H1 (cell line): ENCODE measurements around the gene LAMC3. TPM values are rescaled to one million over a fixed set of nuclear protein-coding genes. Genes with fewer than 3 reads are reported as not detected.

Experiments used
- ASH2L ChIP-seq: fragments of 200-600, 300-600 bp; sonication (generic); IDR thresholded peaks from one replicate; pipeline ENCODE4 v1.7.1; 2017; ENCODE audit warnings: low read length
- CBX8 ChIP-seq: fragments of 300-800, 300-1000 bp; sonication (generic); IDR thresholded peaks from 2 replicates; pipeline ENCODE4 v1.7.1; 2016; ENCODE audit warnings: low read depth, low read length, borderline replicate concordance
- CEBPB ChIP-seq: IDR thresholded peaks from 2 replicates; pipeline ENCODE4 v1.6.1; 2012; ENCODE audit warnings: low read depth, low read length
- EP300 ChIP-seq, 2 experiments: IDR thresholded peaks; 1 replicate in 1 of 2; 2 replicates in 1 of 2; pipeline ENCODE4 v1.6.1; 2011 to 2012; ENCODE audit warnings: low read depth in 2 of 2, low read length in 2 of 2, mild to moderate bottlenecking in 2 of 2, borderline replicate concordance in 1 of 2, inconsistent platforms in 1 of 2, moderate library complexity in 1 of 2
- PHF8 ChIP-seq: fragments of 200-600 bp; sonication (generic); conservative IDR thresholded peaks from 2 replicates; pipeline ENCODE4 v1.7.1; 2012; ENCODE audit warnings: low read depth, mild to moderate bottlenecking, inconsistent platforms, low read length, moderate library complexity
- ZNF274 ChIP-seq: IDR thresholded peaks from 2 replicates; pipeline ENCODE4 v1.7.0; 2012; ENCODE audit warnings: low read length, borderline replicate concordance; ENCODE audit errors: extremely low read depth
- polyA plus RNA-seq, 7 experiments: library from polyadenylated mRNA; depleted of rRNA in 3 of 7; stranded (reverse) in 5 of 7; unstranded in 2 of 7; fragments of >200 nt in 5 of 7; fragments of 200-250 nt in 2 of 7; gene quantifications; 1 replicate in 5 of 7; 2 replicates in 1 of 7; 4 replicates in 1 of 7; pipeline versions ENCODE4 v1.2.1 to v1.2.3, GENCODE V29; 2011 to 2013; ENCODE audit warnings: missing spikeins in 2 of 7, mixed read lengths in 2 of 7
- total RNA-seq: library from RNA; stranded (reverse); fragmentation: NEBNext Ultra II Directional; extraction: Animal tissue kit (Norgen Biotek cat#: 25700); gene quantifications from 2 replicates; pipeline ENCODE4 v1.2.1, GENCODE V29; 2021
- TF ChIP-seq, protein P1 (sequence below): fragments of 300-600 bp; sonication (generic); IDR thresholded peaks from 2 replicates; pipeline ENCODE4 v1.7.1; 2012; ENCODE audit warnings: low read length, moderate library complexity, mild to moderate bottlenecking, inconsistent platforms; ENCODE audit not compliant: insufficient replicate concordance
- TF ChIP-seq, protein P2 (sequence below): IDR thresholded peaks from 2 replicates; pipeline ENCODE4 v1.6.1; 2012; ENCODE audit warnings: inconsistent platforms
- TF ChIP-seq, protein P3 (sequence below): IDR thresholded peaks from 2 replicates; pipeline ENCODE4 v1.6.1; 2011; ENCODE audit warnings: low read length, improper control_type of control experiment

The LAMC3 gene
- total and polyA plus RNA-seq, 2 of the 8 experiments (the other 6 are each of a cell fraction or from before 2014, with no cell fraction given), result 9.3 to 12.3 TPM

DNA sequence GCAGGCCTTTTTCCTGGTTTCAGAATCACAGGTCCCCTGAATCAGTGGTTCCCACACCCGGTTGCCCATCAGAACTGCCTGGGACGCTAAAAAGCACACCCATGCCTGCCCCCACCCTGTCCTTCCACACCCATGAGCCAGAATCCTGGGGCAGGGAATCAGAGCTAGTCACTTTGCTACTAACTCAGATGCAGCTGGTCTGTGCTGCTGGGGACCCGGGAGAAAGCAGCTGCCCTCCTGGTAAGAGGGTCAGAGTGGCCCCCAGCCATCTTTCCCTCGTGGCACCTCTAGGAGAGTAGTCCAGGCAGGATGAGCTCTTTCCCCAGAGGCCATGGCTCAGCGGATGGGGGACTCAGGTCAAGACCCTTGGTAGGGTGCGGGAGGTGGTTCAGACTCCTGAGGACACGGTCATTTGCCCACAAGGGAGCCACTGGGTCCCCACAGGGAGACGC lies 105.1 kb downstream of the LAMC3 start (continued):
- TF ChIP-seq, protein P1, sequence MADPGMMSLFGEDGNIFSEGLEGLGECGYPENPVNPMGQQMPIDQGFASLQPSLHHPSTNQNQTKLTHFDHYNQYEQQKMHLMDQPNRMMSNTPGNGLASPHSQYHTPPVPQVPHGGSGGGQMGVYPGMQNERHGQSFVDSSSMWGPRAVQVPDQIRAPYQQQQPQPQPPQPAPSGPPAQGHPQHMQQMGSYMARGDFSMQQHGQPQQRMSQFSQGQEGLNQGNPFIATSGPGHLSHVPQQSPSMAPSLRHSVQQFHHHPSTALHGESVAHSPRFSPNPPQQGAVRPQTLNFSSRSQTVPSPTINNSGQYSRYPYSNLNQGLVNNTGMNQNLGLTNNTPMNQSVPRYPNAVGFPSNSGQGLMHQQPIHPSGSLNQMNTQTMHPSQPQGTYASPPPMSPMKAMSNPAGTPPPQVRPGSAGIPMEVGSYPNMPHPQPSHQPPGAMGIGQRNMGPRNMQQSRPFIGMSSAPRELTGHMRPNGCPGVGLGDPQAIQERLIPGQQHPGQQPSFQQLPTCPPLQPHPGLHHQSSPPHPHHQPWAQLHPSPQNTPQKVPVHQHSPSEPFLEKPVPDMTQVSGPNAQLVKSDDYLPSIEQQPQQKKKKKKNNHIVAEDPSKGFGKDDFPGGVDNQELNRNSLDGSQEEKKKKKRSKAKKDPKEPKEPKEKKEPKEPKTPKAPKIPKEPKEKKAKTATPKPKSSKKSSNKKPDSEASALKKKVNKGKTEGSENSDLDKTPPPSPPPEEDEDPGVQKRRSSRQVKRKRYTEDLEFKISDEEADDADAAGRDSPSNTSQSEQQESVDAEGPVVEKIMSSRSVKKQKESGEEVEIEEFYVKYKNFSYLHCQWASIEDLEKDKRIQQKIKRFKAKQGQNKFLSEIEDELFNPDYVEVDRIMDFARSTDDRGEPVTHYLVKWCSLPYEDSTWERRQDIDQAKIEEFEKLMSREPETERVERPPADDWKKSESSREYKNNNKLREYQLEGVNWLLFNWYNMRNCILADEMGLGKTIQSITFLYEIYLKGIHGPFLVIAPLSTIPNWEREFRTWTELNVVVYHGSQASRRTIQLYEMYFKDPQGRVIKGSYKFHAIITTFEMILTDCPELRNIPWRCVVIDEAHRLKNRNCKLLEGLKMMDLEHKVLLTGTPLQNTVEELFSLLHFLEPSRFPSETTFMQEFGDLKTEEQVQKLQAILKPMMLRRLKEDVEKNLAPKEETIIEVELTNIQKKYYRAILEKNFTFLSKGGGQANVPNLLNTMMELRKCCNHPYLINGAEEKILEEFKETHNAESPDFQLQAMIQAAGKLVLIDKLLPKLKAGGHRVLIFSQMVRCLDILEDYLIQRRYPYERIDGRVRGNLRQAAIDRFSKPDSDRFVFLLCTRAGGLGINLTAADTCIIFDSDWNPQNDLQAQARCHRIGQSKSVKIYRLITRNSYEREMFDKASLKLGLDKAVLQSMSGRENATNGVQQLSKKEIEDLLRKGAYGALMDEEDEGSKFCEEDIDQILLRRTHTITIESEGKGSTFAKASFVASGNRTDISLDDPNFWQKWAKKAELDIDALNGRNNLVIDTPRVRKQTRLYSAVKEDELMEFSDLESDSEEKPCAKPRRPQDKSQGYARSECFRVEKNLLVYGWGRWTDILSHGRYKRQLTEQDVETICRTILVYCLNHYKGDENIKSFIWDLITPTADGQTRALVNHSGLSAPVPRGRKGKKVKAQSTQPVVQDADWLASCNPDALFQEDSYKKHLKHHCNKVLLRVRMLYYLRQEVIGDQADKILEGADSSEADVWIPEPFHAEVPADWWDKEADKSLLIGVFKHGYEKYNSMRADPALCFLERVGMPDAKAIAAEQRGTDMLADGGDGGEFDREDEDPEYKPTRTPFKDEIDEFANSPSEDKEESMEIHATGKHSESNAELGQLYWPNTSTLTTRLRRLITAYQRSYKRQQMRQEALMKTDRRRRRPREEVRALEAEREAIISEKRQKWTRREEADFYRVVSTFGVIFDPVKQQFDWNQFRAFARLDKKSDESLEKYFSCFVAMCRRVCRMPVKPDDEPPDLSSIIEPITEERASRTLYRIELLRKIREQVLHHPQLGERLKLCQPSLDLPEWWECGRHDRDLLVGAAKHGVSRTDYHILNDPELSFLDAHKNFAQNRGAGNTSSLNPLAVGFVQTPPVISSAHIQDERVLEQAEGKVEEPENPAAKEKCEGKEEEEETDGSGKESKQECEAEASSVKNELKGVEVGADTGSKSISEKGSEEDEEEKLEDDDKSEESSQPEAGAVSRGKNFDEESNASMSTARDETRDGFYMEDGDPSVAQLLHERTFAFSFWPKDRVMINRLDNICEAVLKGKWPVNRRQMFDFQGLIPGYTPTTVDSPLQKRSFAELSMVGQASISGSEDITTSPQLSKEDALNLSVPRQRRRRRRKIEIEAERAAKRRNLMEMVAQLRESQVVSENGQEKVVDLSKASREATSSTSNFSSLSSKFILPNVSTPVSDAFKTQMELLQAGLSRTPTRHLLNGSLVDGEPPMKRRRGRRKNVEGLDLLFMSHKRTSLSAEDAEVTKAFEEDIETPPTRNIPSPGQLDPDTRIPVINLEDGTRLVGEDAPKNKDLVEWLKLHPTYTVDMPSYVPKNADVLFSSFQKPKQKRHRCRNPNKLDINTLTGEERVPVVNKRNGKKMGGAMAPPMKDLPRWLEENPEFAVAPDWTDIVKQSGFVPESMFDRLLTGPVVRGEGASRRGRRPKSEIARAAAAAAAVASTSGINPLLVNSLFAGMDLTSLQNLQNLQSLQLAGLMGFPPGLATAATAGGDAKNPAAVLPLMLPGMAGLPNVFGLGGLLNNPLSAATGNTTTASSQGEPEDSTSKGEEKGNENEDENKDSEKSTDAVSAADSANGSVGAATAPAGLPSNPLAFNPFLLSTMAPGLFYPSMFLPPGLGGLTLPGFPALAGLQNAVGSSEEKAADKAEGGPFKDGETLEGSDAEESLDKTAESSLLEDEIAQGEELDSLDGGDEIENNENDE, result no peak
- TF ChIP-seq PHF8, result no peak
- TF ChIP-seq CBX8, result no peak
- no peak for TF ChIP-seq CEBPB
- no peak for TF ChIP-seq ASH2L
- TF ChIP-seq ZNF274, result no peak
- TF ChIP-seq, protein P2, sequence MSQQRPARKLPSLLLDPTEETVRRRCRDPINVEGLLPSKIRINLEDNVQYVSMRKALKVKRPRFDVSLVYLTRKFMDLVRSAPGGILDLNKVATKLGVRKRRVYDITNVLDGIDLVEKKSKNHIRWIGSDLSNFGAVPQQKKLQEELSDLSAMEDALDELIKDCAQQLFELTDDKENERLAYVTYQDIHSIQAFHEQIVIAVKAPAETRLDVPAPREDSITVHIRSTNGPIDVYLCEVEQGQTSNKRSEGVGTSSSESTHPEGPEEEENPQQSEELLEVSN, result no peak
- no peak for TF ChIP-seq EP300 (IDR thresholded peaks at IDR 0.05; ENCODE audit: borderline replicate concordance in 1 of 2, low read depth in 2 of 2, low read length in 2 of 2)
- TF ChIP-seq, protein P3, sequence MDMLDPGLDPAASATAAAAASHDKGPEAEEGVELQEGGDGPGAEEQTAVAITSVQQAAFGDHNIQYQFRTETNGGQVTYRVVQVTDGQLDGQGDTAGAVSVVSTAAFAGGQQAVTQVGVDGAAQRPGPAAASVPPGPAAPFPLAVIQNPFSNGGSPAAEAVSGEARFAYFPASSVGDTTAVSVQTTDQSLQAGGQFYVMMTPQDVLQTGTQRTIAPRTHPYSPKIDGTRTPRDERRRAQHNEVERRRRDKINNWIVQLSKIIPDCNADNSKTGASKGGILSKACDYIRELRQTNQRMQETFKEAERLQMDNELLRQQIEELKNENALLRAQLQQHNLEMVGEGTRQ, result no peak
